ENCODE data around the gene C3orf33. TPM values are rescaled to one million over a fixed set of nuclear protein-coding genes. Genes with fewer than 3 reads are reported as not detected.

The C3orf33 gene
- total and polyA plus RNA-seq, 9 of the 15 experiments (the other 6 are each of a cell fraction or from before 2014, with no cell fraction given), result 4.1 to 10.2 (median 6.0) TPM

- Histone ChIP-seq H2AFZ (ENCODE audit: low read depth, low read length) (peak overlapping the region; percentile 29; the same call in 1 of the 2 replicates), H3K9ac (ENCODE audit: insufficient read depth in 1 of 2, low read depth in 2 of 2, low read length in 2 of 2) (no peak overlapping the region), H4K20me1 (replicated peaks; ENCODE audit: control insufficient read depth, insufficient read depth, low read length) (no peaks in the 10 kb centered on the region), H3K4me1 (replicated peaks in 1 of 2; ENCODE audit: control insufficient read depth in 2 of 2, insufficient read depth in 2 of 2, low read length in 2 of 2) (peaks cover 5 to 16% of the 10 kb centered on the region in 2 experiments; a peak in 4 of 5 replicates), H3K27me3 (ENCODE audit: control insufficient read depth in 2 of 2, insufficient read depth in 2 of 2, low read length in 2 of 2) (no peaks in the 10 kb centered on the region; a peak in 1 of 5 replicates), H3K36me3 (ENCODE audit: control insufficient read depth, insufficient read depth, low read length) (no peaks in the 10 kb centered on the region), H3K4me2 (ENCODE audit: insufficient read depth, low read length) (no peak overlapping the region), H3K27ac (ENCODE audit: extremely low read depth, low read depth, low read length) (no peak overlapping the region), H3K9me1 (ENCODE audit: control insufficient read depth, insufficient read depth, low read length) (no peaks in the 10 kb centered on the region), H3K9me3 (replicated peaks; ENCODE audit: control insufficient read depth, insufficient read depth, low read depth, low read length) (no peaks in the 10 kb centered on the region), H3K79me2 (ENCODE audit: control insufficient read depth, insufficient read depth, low read length) (no peaks in the 10 kb centered on the region), H3K4me3 (no peak overlapping the region)
- no peak for ATAC-seq
- WGBS (ENCODE audit: insufficient coverage, low coverage, missing lambda C conversion rate), result 20% methylated on average over 8 of the region's 8 CpGs
- BruUV-seq (replicated peaks), result no TSS peak
- FAIRE-seq, result no peak
- in situ Hi-C loops (cut with MboI), result no loop called here
- ChIA-PET POLR2A (no interaction called here), CTCF (ENCODE audit: low intra/inter-chr PET ratio) (no interaction called here)
- intact Hi-C loops (cut with micrococcal nuclease), result no loop called here
- no peak for DNase-seq (ENCODE audit: extremely low read depth in 1 of 4, low spot score in 3 of 4)
- no peak for TF ChIP-seq ZNF407 (IDR thresholded peaks at IDR 0.05; ENCODE audit: low read depth)
- TF ChIP-seq SOX6 (IDR thresholded peaks at IDR 0.05), result no peak
- TF ChIP-seq MIER1 (IDR thresholded peaks at IDR 0.05; ENCODE audit: low read depth), result no peak
- no peak for TF ChIP-seq PHB2 (IDR thresholded peaks at IDR 0.05; ENCODE audit: low read depth)
- TF ChIP-seq SAP30 (IDR thresholded peaks at IDR 0.05; ENCODE audit: borderline replicate concordance, insufficient read depth, low read depth, low read length, poor library complexity, severe bottlenecking), result no peak
- no peak for TF ChIP-seq CREB3 (tag; conservative IDR thresholded peaks at IDR 0.05; ENCODE audit: low read depth)
Measured at GRCh38 chr3:155748611-155749365, 57.3 kb downstream of the C3orf33 start.
